ENCODE measurements around the gene YIPF3. TPM values are rescaled to one million over a fixed set of nuclear protein-coding genes. Genes with fewer than 3 reads are reported as not detected.

Gene YIPF3
- total RNA-seq, 4 donors from 2014 or later, result 50.5 to 73.5 (median 71.8) TPM

GRCh38 chr6:43523284-43523683 lies 6.6 kb upstream of the YIPF3 start:
- no peak for TF ChIP-seq CTCF (IDR thresholded peaks at IDR 0.05)
- Histone ChIP-seq H3K4me3 (no peak overlapping the region), H3K27ac (no peak overlapping the region), H3K4me1 (peaks cover 5 to 14% (median 5%) of the 10 kb centered on the region in 3 donors), H3K9me3 (no peaks in the 10 kb centered on the region), H3K27me3 (no peaks in the 10 kb centered on the region), H3K36me3 (peaks cover 45 to 96% (median 68%) of the 10 kb centered on the region in 3 donors)
- WGBS, 2 donors, result 84 to 100% methylated on average over 1 to 3 of the region's 3 CpGs
- intact Hi-C loops (cut with DNase I), result no loop called here
- DNase-seq, result no peak

- 90 to 91% methylated on average over 7 to 8 of the region's 8 CpGs for WGBS, 2 donors
- no peaks in the 10 kb centered on the region for H3K27me3 ChIP-seq
- peaks cover 41 to 90% (median 64%) of the 10 kb centered on the region in 3 donors for H3K36me3 ChIP-seq
- intact Hi-C loops (cut with DNase I), result no loop called here
- H3K9me3 ChIP-seq, result no peaks in the 10 kb centered on the region
- H3K27ac ChIP-seq, result no peak overlapping the region
- TF ChIP-seq CTCF (IDR thresholded peaks at IDR 0.05) (no peak), POLR2A (IDR thresholded peaks at IDR 0.05) (no peak)
- DNase-seq, result no peak
- H3K4me3 ChIP-seq, result no peak overlapping the region
- peaks cover 11 to 20% (median 11%) of the 10 kb centered on the region in 3 donors for H3K4me1 ChIP-seq
These were observed 6.0 kb upstream of the YIPF3 start for GRCh38 chr6:43522547-43523261.

DNA sequence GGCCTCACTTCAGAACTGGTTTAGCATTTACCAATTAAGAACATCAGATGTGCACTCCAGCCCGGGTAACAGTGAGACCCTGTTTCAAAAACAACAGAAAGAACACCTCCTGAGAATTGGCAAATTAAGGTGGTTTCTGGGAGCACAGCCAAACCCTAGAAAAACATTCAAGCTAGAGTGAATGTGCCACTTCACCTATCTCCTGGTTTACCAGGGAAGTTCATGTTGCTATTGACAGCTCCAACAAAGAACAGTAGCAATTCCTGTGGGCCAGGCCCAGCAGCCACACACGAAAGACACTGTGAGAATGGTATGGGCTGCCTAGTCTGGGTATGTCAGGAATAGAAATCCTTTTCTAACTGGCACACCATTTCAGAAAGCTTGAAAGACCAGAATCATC lies 5.1 kb upstream of the YIPF3 start:
- intact Hi-C loops (cut with DNase I), result no loop called here
- no peaks in the 10 kb centered on the region for H3K9me3 ChIP-seq
- H3K36me3 ChIP-seq, result peaks cover 35 to 82% (median 55%) of the 10 kb centered on the region in 3 donors
- no peaks in the 10 kb centered on the region for H3K27me3 ChIP-seq
- DNase-seq, result no peak
- TF ChIP-seq CTCF (IDR thresholded peaks at IDR 0.05) (no peak), POLR2A (IDR thresholded peaks at IDR 0.05) (no peak)
- H3K27ac ChIP-seq, result no peak overlapping the region
- H3K4me3 ChIP-seq, result no peak overlapping the region
- H3K4me1 ChIP-seq, result peaks cover 11 to 24% (median 13%) of the 10 kb centered on the region in 3 donors
- WGBS, 2 donors, result 39% methylated on average over 2 of the region's 2 CpGs; no CpG with 5 or more reads in 1 of the 2 donors

- Histone ChIP-seq H3K4me3 (no peak overlapping the region), H3K9me3 (no peaks in the 10 kb centered on the region), H3K36me3 (peaks cover 30 to 72% (median 49%) of the 10 kb centered on the region in 3 donors), H3K27me3 (no peaks in the 10 kb centered on the region), H3K27ac (no peak overlapping the region), H3K4me1 (peaks cover 22 to 37% (median 24%) of the 10 kb centered on the region in 3 donors)
- DNase-seq, result no peak
- TF ChIP-seq POLR2A (IDR thresholded peaks at IDR 0.05) (no peak), CTCF (IDR thresholded peaks at IDR 0.05) (no peak)
- intact Hi-C loops (cut with DNase I), result no loop called here
- WGBS, 2 donors, result 83 to 84% methylated on average over 4 to 7 of the region's 8 CpGs
These were observed 3.4 kb upstream of the YIPF3 start for GRCh38 chr6:43520097-43520496.

GRCh38 chr6:43517505-43518357 lies 1.0 kb upstream of the YIPF3 start:
- Histone ChIP-seq H3K36me3 (peaks cover 29 to 72% (median 50%) of the 10 kb centered on the region in 3 donors), H3K27ac (peak overlapping the region; percentile 90 to 96 (median 92))

More at GRCh38 chr6:43517505-43518357, 1.0 kb upstream of the YIPF3 start:
- intact Hi-C loops (cut with DNase I), result no loop called here
- 2 to 3% methylated on average over 10 of the region's 10 CpGs for WGBS, 2 donors
- TF ChIP-seq CTCF (IDR thresholded peaks at IDR 0.05), result no peak
- no peak for TF ChIP-seq POLR2A (IDR thresholded peaks at IDR 0.05)
- H3K9me3 ChIP-seq, result no peaks in the 10 kb centered on the region
- H3K4me3 ChIP-seq, result peak overlapping the region; percentile 75 to 94 (median 87)
- peaks cover 22 to 50% (median 32%) of the 10 kb centered on the region in 3 donors for H3K4me1 ChIP-seq
- H3K27me3 ChIP-seq, result no peaks in the 10 kb centered on the region
- no peak for DNase-seq

All from esophagus squamous epithelium (tissue), 5 donors.